ENCODE measurements around the gene ASAP2.

DNA sequence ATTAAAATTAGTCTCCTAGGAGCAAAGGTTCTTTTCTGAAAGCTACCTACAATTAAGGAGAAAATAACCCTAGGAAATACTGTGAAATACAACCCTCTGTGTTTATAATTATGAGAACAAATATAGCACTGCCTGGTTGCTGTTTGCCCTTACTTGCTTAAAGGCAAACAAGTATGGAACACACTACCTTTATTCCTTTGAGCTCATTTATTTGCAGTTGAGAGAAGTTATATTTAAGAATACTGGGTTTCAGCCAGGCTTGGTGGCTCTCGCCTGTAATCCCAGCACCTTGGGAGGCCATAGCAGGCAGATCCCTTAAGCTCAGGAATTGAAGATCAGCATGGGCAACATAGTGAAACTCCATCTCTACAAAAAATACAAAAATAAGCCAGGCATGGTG is 244.6 kb downstream of the ASAP2 start:
- TF ChIP-seq EZH2phosphoT487 (IDR thresholded peaks at IDR 0.05; ENCODE audit: low read length) (no peak), EZH2 (optimal IDR thresholded peaks at IDR 0.05; ENCODE audit: low read depth, low read length) (no peak)
